ENCODE results near the gene MUC5B. TPM values are rescaled to one million over a fixed set of nuclear protein-coding genes. Genes with fewer than 3 reads are reported as not detected.

Gene MUC5B
- total and polyA plus RNA-seq, 2 donors from 2014 or later: 0.38 TPM; not detected in 1

GRCh38 chr11:1234054-1234720, 11.3 kb downstream of the MUC5B start:
- Histone ChIP-seq H3K4me3 (ENCODE audit: low read length in 3 of 3) (no peak overlapping the region), H3K27me3 (ENCODE audit: control insufficient read depth, insufficient read depth, low read length) (no peaks in the 10 kb centered on the region), H3K9ac (ENCODE audit: low read length in 3 of 3) (no peak overlapping the region), H3K36me3 (ENCODE audit: control insufficient read depth in 2 of 3, insufficient read depth in 3 of 3, low read length in 3 of 3) (no peaks in the 10 kb centered on the region), H3K4me1 (ENCODE audit: control insufficient read depth in 2 of 3, insufficient read depth in 2 of 3, low read depth in 1 of 3, low read length in 3 of 3) (no peaks in the 10 kb centered on the region), H3K9me3 (ENCODE audit: control insufficient read depth in 2 of 3, insufficient read depth in 1 of 3, low read length in 3 of 3) (no peaks in the 10 kb centered on the region), H3K27ac (ENCODE audit: low read depth in 2 of 2, low read length in 2 of 2) (no peak overlapping the region)
- intact Hi-C loops (cut with DNase I): no loop called here
- DNase-seq: peak in 2 of 5 donors; percentile 22 to 68
- FAIRE-seq: no peak
- no peak for TF ChIP-seq CTCF (IDR thresholded peaks at IDR 0.05; ENCODE audit: borderline replicate concordance, extremely low read depth, insufficient read depth)

- DNase-seq (peak in 2 of 5 donors; percentile 23 to 61), FAIRE-seq (no peak)
- intact Hi-C loops (cut with DNase I): no loop called here
Measured at GRCh38 chr11:1234771-1235305, 12.0 kb downstream of the MUC5B start.

DNA sequence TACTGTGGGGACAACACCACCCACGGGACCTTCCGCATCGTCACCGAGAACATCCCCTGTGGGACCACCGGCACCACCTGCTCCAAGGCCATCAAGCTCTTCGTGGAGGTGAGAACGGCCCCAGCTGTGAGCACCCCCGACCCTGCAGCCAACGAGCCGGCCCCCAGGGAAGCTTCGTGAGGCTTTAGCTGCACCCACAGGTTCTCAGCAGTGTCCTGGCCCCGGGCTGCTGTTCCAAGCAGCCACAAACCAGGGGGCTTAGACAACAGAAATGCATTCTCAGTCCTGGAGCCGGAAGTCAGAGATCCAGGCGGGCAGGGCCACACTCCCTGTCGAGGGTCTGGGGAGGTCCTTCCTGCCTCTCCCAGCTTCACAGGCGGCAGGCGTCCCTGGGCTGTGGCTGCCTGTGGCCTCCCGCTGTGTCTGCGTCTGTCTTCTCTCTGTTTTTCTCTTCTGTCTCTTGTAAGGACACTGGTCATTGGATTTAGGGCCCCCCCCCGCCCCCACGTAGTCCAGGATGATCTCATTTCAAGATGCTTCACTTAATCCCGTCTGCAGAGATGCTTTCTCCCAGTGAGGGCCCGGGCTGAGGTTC, 12.5 kb downstream of the MUC5B start:
- no peaks in the 10 kb centered on the region for H3K4me1 ChIP-seq (ENCODE audit: control insufficient read depth in 2 of 3, insufficient read depth in 2 of 3, low read depth in 1 of 3, low read length in 3 of 3)
- no peaks in the 10 kb centered on the region for H3K9me3 ChIP-seq (ENCODE audit: control insufficient read depth in 2 of 3, insufficient read depth in 1 of 3, low read length in 3 of 3)
- no peak overlapping the region for H3K4me3 ChIP-seq (ENCODE audit: low read length in 3 of 3)
- H3K27ac ChIP-seq (ENCODE audit: low read depth in 2 of 2, low read length in 2 of 2): no peak overlapping the region
- intact Hi-C loops (cut with DNase I): no loop called here
- DNase-seq (peak in 1 of 5 donors; percentile 15), FAIRE-seq (no peak)
- no peaks in the 10 kb centered on the region for H3K27me3 ChIP-seq (ENCODE audit: control insufficient read depth, insufficient read depth, low read length)
- no peak for TF ChIP-seq CTCF (IDR thresholded peaks at IDR 0.05; ENCODE audit: borderline replicate concordance, extremely low read depth, insufficient read depth)
- H3K9ac ChIP-seq (ENCODE audit: low read length in 3 of 3): no peak overlapping the region
- no peaks in the 10 kb centered on the region for H3K36me3 ChIP-seq (ENCODE audit: control insufficient read depth in 2 of 3, insufficient read depth in 3 of 3, low read length in 3 of 3)

More at GRCh38 chr11:1234771-1235305, 12.0 kb downstream of the MUC5B start:
- H3K9me3 ChIP-seq (ENCODE audit: control insufficient read depth in 2 of 3, insufficient read depth in 1 of 3, low read length in 3 of 3): no peaks in the 10 kb centered on the region
- H3K4me3 ChIP-seq (ENCODE audit: low read length in 3 of 3): no peak overlapping the region
- no peak overlapping the region for H3K9ac ChIP-seq (ENCODE audit: low read length in 3 of 3)
- H3K4me1 ChIP-seq (ENCODE audit: control insufficient read depth in 2 of 3, insufficient read depth in 2 of 3, low read depth in 1 of 3, low read length in 3 of 3): no peaks in the 10 kb centered on the region
- no peaks in the 10 kb centered on the region for H3K36me3 ChIP-seq (ENCODE audit: control insufficient read depth in 2 of 3, insufficient read depth in 3 of 3, low read length in 3 of 3)
- no peak overlapping the region for H3K27ac ChIP-seq (ENCODE audit: low read depth in 2 of 2, low read length in 2 of 2)
- no peaks in the 10 kb centered on the region for H3K27me3 ChIP-seq (ENCODE audit: control insufficient read depth, insufficient read depth, low read length)
- no peak for TF ChIP-seq CTCF (IDR thresholded peaks at IDR 0.05; ENCODE audit: borderline replicate concordance, extremely low read depth, insufficient read depth)
